ENCODE results near the gene SYS1. TPM values are rescaled to one million over a fixed set of nuclear protein-coding genes. Genes with fewer than 3 reads are reported as not detected.

Gene SYS1
- total RNA-seq: 43.0 and 95.3 TPM in 2 replicates

DNA sequence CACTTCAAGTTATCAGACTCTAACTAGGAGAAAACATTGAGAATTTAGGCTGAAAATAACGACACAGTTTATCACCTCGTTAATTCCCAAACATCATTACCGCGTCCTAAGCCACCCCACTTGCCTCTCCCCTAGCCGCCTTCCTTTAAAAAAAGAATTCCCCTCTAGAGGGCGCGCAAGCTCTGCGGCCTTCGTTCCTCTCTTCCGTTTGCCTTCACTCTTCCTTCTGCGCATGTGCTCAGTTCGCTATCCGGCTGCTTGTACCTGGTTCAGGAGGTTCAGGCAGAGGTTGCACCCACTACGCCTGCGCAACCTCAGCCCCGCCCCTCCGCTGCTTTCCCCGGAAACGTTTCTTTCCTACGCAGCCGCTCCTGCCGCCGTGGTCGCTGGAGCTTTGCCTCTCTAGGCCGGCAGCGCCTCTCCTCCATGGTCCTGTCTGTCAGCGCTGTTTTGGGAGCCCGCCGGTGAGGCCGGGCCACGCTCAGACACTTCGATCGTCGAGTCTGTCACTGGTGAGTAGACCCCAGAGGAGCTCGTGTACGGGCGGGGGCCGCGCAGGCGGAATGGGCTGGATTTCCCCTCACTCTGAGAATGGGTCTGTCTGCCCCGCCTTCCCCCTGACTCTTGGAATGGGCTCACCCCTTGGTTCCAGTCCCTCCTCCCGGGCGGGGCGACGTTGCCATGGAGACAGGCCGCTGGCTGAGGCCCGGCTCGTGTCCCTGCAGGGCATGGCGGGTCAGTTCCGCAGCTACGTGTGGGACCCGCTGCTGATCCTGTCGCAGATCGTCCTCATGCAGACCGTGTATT is at the start of gene SYS1:
Gene SYS1 (plus strand): TSS at position 353 of the 807 bp plus-strand sequence. CDS start 376 bp downstream, at position 729.

DNA sequence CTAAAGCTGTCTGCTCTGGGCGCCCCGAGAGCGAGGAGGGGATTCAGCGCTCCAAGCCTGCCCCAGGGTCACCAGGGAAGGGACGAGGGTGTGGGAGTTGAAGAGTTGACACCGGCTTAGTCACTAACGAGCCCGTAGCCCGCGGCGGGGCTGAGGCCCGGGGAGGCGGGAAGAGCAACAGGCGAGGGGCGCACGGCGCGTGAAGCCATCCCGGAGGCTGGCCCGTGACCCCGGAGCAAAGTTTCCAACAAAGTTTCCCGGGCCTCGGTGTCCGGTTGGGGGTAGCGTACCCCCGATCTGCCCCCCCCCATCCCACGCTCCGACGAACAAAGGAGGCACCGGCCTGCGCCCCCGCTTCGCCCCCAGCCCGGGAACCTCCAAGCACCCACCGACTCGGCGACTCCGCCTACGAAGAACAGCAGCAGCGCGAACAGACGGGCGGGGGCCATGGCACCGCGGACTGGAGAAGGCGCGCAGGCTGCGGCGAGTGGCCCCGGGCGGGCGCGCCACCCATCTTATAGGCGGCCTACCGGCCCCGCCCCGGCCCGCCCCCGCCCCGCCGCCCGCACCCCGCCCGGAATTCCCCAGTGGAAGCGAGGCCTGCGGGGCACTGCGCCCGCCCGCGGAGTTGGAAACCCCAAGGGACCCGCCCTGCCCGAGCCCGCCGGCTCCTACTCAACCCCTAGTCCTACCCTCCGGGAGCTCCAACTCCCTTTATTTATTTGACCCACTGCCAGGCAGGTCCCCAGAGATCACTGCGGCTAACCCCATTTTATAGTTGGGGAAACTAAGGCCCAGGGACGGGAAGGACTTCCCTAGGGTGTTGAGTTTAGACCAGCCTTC is 14.8 kb upstream of the SYS1 start, which contains the start of gene SDC4:
Gene SDC4 (minus strand): TSS at position 489 of the 843 bp plus-strand sequence. CDS start 40 bp downstream, at position 449.

DNA sequence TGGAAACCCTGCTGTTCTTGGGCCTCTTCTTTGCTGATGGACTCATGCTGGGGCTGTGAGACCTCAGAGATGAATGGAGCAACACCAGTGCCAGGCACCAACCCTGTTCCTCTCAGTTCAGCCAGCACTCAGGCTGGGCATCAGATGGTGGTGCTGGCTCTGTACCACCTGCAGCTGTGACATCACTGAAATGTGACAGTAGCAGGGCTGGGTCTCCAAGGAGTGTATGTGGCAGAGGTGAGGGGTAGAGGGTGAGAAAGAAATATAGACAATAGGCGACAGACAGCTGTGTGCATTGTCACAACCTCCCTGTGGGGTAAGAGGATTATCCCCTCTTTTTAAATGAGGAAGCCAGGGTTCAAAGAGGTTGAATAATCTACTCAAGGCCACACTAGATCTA is 15.2 kb downstream of the SYS1 start, which contains the start of gene TP53TG5:
Gene TP53TG5 (minus strand): TSS at position 135 of the 400 bp plus-strand sequence. CDS start 89 bp downstream, at position 46.

DNA sequence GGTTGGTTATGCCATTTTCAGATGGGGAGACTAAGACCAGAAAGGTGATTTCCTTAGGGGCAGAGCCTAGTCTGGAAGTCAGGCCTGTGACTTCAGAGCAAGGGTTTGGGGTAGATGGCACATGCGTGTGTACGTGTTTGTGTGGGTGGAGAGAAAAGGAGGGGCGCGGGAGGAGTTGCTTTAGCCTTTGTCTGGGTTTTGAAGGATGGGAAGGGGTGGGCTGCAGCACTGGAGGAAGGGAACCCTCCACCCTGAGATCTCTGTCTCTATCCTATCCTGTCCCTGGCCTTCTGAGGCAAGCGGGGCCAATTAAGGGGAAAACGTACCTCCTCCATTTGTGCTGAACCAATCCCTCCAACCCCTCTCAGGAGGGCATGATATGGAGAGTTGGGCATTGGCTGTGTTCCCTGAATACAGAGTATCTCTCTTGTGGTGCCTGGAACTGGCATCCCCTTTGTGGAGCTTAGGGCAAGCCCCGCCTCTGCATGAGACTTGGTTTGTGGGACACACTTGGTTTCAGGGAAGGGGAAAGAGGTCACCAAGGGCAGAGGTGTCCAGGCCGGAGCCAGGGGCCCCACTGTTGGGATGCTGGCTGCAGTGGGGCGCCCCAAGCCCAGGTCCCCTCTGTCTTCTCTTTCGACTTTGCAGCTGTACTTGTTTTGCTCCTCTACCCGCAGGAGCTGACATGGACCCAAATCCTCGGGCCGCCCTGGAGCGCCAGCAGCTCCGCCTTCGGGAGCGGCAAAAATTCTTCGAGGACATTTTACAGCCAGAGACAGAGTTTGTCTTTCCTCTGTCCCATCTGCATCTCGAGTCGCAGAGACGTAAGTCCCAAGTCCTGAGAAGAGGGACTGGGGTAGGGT is 45.1 kb downstream of the SYS1 start, which contains the start of gene DBNDD2:
Gene DBNDD2 (plus strand): TSS at position 507 of the 863 bp plus-strand sequence. CDS start 179 bp downstream, at position 686.

DNA sequence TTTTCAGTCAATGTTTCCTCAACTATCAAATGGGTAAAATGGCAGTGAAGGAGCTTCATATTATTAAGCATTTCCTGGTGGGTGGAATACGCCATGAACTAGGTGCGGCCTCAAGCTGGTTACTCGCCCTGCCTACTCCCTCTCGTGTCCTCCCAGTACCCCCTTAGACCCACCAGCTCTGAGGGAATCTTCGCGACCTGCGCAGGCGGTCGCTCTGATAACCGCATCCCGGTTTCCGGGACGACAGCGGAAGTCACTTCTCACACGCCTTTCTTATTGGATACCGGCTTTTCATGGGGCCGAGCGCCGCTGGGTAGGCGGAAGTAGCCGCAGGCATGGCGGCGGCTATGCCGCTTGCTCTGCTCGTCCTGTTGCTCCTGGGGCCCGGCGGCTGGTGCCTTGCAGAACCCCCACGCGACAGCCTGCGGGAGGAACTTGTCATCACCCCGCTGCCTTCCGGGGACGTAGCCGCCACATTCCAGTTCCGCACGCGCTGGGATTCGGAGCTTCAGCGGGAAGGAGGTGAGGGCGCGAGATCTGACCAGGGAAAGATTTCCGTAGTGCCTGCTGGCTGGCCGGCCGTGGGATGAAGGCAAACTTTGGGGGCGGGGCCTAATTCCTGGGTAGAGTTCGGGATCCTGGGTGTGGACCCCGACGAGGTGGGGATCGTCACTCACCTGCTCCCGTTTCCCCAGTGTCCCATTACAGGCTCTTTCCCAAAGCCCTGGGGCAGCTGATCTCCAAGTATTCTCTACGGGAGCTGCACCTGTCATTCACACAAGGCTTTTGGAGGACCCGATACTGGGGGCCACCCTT is 53.1 kb downstream of the SYS1 start, which contains the start of gene PIGT:
Gene PIGT (plus strand): TSS at position 320 of the 816 bp plus-strand sequence. CDS start 16 bp downstream, at position 336.

Other genes starting within 250 kb of the SYS1 start
- gene WFDC5, start 248.0 kb upstream of the SYS1 start, total RNA-seq: not detected in 2 replicates
- gene WFDC12, start 238.7 kb upstream of the SYS1 start, total RNA-seq: not detected in 2 replicates
- not detected in 2 replicates for gene PI3, start 188.3 kb upstream of the SYS1 start, total RNA-seq
- not detected in 2 replicates for gene SEMG1, start 156.1 kb upstream of the SYS1 start, total RNA-seq
- not detected in 2 replicates for gene SEMG2, start 141.8 kb upstream of the SYS1 start, total RNA-seq
- not detected in 2 replicates for gene SLPI, start 108.6 kb upstream of the SYS1 start, total RNA-seq
- gene RBPJL, start 56.3 kb upstream of the SYS1 start, total RNA-seq: not detected in 2 replicates
- gene MATN4, start 54.9 kb upstream of the SYS1 start, total RNA-seq: not detected in 2 replicates
- gene SDC4, start 14.7 kb upstream of the SYS1 start, total RNA-seq: 263 and 270 TPM in 2 replicates
- gene TP53TG5, start 15.2 kb downstream of the SYS1 start, total RNA-seq: 3.2 TPM in 1 of 2 replicates, not detected in the other
- gene DBNDD2, start 45.1 kb downstream of the SYS1 start, total RNA-seq: 4.9 and 11.3 TPM in 2 replicates
- 63.6 and 67.5 TPM in 2 replicates for gene PIGT, start 53.0 kb downstream of the SYS1 start, total RNA-seq
- gene WFDC2, start 106.6 kb downstream of the SYS1 start, total RNA-seq: not detected in 2 replicates
- gene SPINT3, start 152.5 kb downstream of the SYS1 start, total RNA-seq: not detected in 2 replicates
- gene WFDC6, start 176.3 kb downstream of the SYS1 start, total RNA-seq: not detected in 2 replicates
- not detected in 2 replicates for gene EPPIN, start 184.2 kb downstream of the SYS1 start, total RNA-seq
- gene WFDC8, start 216.1 kb downstream of the SYS1 start, total RNA-seq: not detected in 2 replicates